ENCODE measurements around the gene NTNG1. TPM values are rescaled to one million over a fixed set of nuclear protein-coding genes. Genes with fewer than 3 reads are reported as not detected.

Gene NTNG1
- total and polyA plus RNA-seq, 2 of the 8 experiments (the other 6 are each of a cell fraction or from before 2014, with no cell fraction given) = 1.2 to 4.1 TPM

GRCh38 chr1:107196973-107197562, 56.2 kb downstream of the NTNG1 start:
- Histone ChIP-seq H3K79me1 (ENCODE audit: low read depth, low read length) (no peaks in the 10 kb centered on the region), H3K56ac (replicated peaks; ENCODE audit: insufficient read length, low read depth, low read length) (no peak overlapping the region), H3K36me3 (ENCODE audit: control insufficient read depth in 2 of 4, insufficient read depth in 4 of 4, low read length in 3 of 4) (no peaks in the 10 kb centered on the region), H3K9me3 (ENCODE audit: insufficient read depth in 2 of 2, low read depth in 1 of 2, low read length in 1 of 2) (peaks cover 0 to 6% of the 10 kb centered on the region in 2 experiments; a peak in 2 of 4 replicates), H4K5ac (ENCODE audit: insufficient read length, low read depth, low read length) (no peak overlapping the region), H3K4me2 (ENCODE audit: insufficient read depth in 1 of 2, low read depth in 2 of 2, low read length in 2 of 2) (no peak overlapping the region), H4K20me1 (replicated peaks in 1 of 2; ENCODE audit: control insufficient read depth in 1 of 2, insufficient read depth in 2 of 2, low read length in 2 of 2) (no peaks in the 10 kb centered on the region), H2BK5ac (ENCODE audit: low read depth, low read length) (no peak overlapping the region), H2BK12ac (ENCODE audit: low read depth, low read length) (no peak overlapping the region), H3K4ac (replicated peaks; ENCODE audit: insufficient read length, low read depth, low read length) (no peak overlapping the region), H3K14ac (ENCODE audit: insufficient read length) (no peak overlapping the region), H3K79me2 (ENCODE audit: control insufficient read depth in 1 of 2, insufficient read depth in 2 of 2, low read length in 2 of 2) (no peaks in the 10 kb centered on the region), H3K27me3 (replicated peaks in 1 of 4; ENCODE audit: control insufficient read depth in 3 of 4, extremely low read depth in 1 of 4, insufficient read depth in 3 of 4, low read length in 3 of 4) (no peaks in the 10 kb centered on the region), H2AFZ (ENCODE audit: low read length) (peak overlapping the region; percentile 74; the same call in 1 of the 2 replicates), H3K4me3 (ENCODE audit: extremely low read depth in 1 of 4, insufficient read depth in 2 of 4, low read depth in 3 of 4, low read length in 4 of 4) (no peak overlapping the region), H4K8ac (ENCODE audit: extremely low read depth, insufficient read depth, low read length) (no peak overlapping the region), H3K27ac (ENCODE audit: low read depth, low read length) (no peak overlapping the region), H2BK15ac (ENCODE audit: low read length) (no peak overlapping the region), H4K91ac (replicated peaks; ENCODE audit: insufficient read length, low read length) (no peak overlapping the region), H3K9ac (replicated peaks in 1 of 4; ENCODE audit: extremely low read depth in 1 of 4, low read depth in 3 of 4, low read length in 3 of 4) (no peak overlapping the region), H3K23me2 (ENCODE audit: low read depth, low read length) (peaks cover 3% of the 10 kb centered on the region; the same call in 1 of the 2 replicates), H2BK120ac (replicated peaks; ENCODE audit: low read depth, low read length) (no peak overlapping the region), H3K4me1 (replicated peaks in 1 of 4; ENCODE audit: control insufficient read depth in 3 of 4, insufficient read depth in 4 of 4, low read length in 3 of 4) (peaks cover 0 to 12% (median 7%) of the 10 kb centered on the region in 4 experiments; a peak in 6 of 7 replicates), H3K23ac (ENCODE audit: insufficient read length) (no peak overlapping the region), H2AK5ac (ENCODE audit: low read depth, low read length) (no peak overlapping the region), H3K18ac (ENCODE audit: extremely low read depth, low read length) (no peak overlapping the region), H2BK20ac (ENCODE audit: low read length) (no peak overlapping the region)
- ChIA-PET CTCF (ENCODE audit: partially characterized antibody) (interaction anchor here (0.7 to 2.7 kb wide), 28 partner anchors 8 to 563 kb away, joined by 3 to 19 read pairs (median 4); no protein-coding TSS in a partner anchor), POLR2A (ENCODE audit: partially characterized antibody) (no interaction called here)
- WGBS, 2 experiments (ENCODE audit: extremely low coverage in 1 of 2, insufficient coverage in 1 of 2, insufficient read length in 1 of 2, insufficient replicate concordance in 2 of 2, low coverage in 1 of 2, low lambda C conversion rate in 2 of 2, missing lambda C conversion rate in 1 of 2) = 37% methylated on average over 5 of the region's 5 CpGs; no CpG with 5 or more reads in 1 of the 2 experiments
- DNase-seq (ENCODE audit: low read depth in 1 of 2, low spot score in 2 of 2) (peak in 1 of 2 experiments; percentile 62), FAIRE-seq (peak; percentile 72)
- TF ChIP-seq MAFK (IDR thresholded peaks at IDR 0.05; ENCODE audit: low read depth, low read length) = no peak
- TF ChIP-seq NRF1 (IDR thresholded peaks at IDR 0.05; ENCODE audit: low read depth, low read length) = no peak
